GM23338 (cell line): ENCODE measurements around the gene MED13L. TPM values are rescaled to one million over a fixed set of nuclear protein-coding genes. Genes with fewer than 3 reads are reported as not detected.

Experiments
- ATAC-seq: fragments of 200-7000 bp; cut with Tn5 transposase; 3 replicates; pipeline ENCODE4 v1.9.1; 2020
- DNase-seq: peaks from one replicate; pipeline ENCODE4 v3.0.0-alpha.2; 2015; ENCODE audit warnings: low spot score
- H2AFZ ChIP-seq: fragments of 200-600 bp; sonication (generic); 2 replicates; pipeline ENCODE4 v1.8.0; 2016; ENCODE audit warnings: antibody characterized with exemption, mild to moderate bottlenecking, moderate library complexity
- H3F3A ChIP-seq: fragments of 200-600 bp; sonication (generic); replicated peaks from 2 replicates; pipeline ENCODE4 v1.8.0; 2017; ENCODE audit warnings: antibody characterized with exemption, mixed run types, low read depth
- H3K27ac ChIP-seq: fragments of 200-600 bp; sonication (generic); 2 replicates; pipeline ENCODE4 v1.6.1; 2016; ENCODE audit warnings: low read depth
- H3K27me3 ChIP-seq: fragments of 200-600 bp; sonication (generic); 2 replicates; pipeline ENCODE4 v1.8.0; 2016; ENCODE audit warnings: mild to moderate bottlenecking, mixed run types, moderate library complexity; ENCODE audit not compliant: insufficient read depth
- H3K36me3 ChIP-seq: fragments of 200-600 bp; sonication (generic); 2 replicates; pipeline ENCODE4 v1.8.0; 2016; ENCODE audit warnings: mild to moderate bottlenecking; ENCODE audit not compliant: insufficient read depth
- H3K4me1 ChIP-seq: fragments of 200-600 bp; sonication (generic); 2 replicates; pipeline ENCODE4 v1.8.0; 2016; ENCODE audit warnings: mild to moderate bottlenecking, moderate library complexity; ENCODE audit not compliant: insufficient read depth
- H3K4me2 ChIP-seq: fragments of 200-600 bp; sonication (generic); 2 replicates; pipeline ENCODE4 v1.7.1; 2017; ENCODE audit warnings: mixed run types
- H3K4me3 ChIP-seq: fragments of 200-600 bp; sonication (generic); 2 replicates; pipeline ENCODE4 v1.6.1; 2016; ENCODE audit warnings: mixed run types
- H3K79me2 ChIP-seq: fragments of 200-600 bp; sonication (generic); replicated peaks from 2 replicates; pipeline ENCODE4 v1.8.0; 2017; ENCODE audit warnings: mild to moderate bottlenecking; ENCODE audit not compliant: insufficient read depth
- H3K9me2 ChIP-seq: fragments of 200-600 bp; sonication (generic); 2 replicates; pipeline ENCODE4 v1.8.0; 2017; ENCODE audit not compliant: insufficient read depth
- H4K20me1 ChIP-seq: fragments of 200-600 bp; sonication (generic); replicated peaks from 2 replicates; pipeline ENCODE4 v1.8.0; 2017; ENCODE audit warnings: mild to moderate bottlenecking; ENCODE audit not compliant: insufficient read depth
- H3K27ac Mint-ChIP-seq: 2 replicates; pipeline ENCODE4 v1.8.0; 2020; ENCODE audit warnings: inconsistent platforms, mild to moderate bottlenecking, moderate library complexity, mixed read lengths
- H3K27me3 Mint-ChIP-seq: 3 replicates; pipeline ENCODE4 v1.8.0; 2022; ENCODE audit warnings: low read depth, mild to moderate bottlenecking, moderate library complexity, mixed read lengths, inconsistent platforms; ENCODE audit not compliant: insufficient read depth, poor library complexity
- H3K36me3 Mint-ChIP-seq: 3 replicates; pipeline ENCODE4 v1.8.0; 2021; ENCODE audit warnings: low read depth, mild to moderate bottlenecking, inconsistent platforms, moderate library complexity, mixed read lengths
- H3K4me1 Mint-ChIP-seq: 3 replicates; pipeline ENCODE4 v1.8.0; 2020; ENCODE audit warnings: mild to moderate bottlenecking, inconsistent platforms, mixed read lengths
- H3K4me3 Mint-ChIP-seq: 3 replicates; pipeline ENCODE4 v1.8.0; 2021; ENCODE audit warnings: moderate library complexity, mild to moderate bottlenecking, inconsistent platforms, mixed read lengths
- H3K9me3 Mint-ChIP-seq: 3 replicates; pipeline ENCODE4 v1.8.0; 2020; ENCODE audit warnings: moderate library complexity, mild to moderate bottlenecking, inconsistent platforms, mixed read lengths
- CREB1 ChIP-seq: fragments of 250-450 bp; sonication (Bioruptor Pico); IDR thresholded peaks from 2 replicates; pipeline ENCODE4 v1.5.0; 2020; ENCODE audit warnings: low read depth, mild to moderate bottlenecking, moderate library complexity
- EZH2 ChIP-seq: fragments of 200-600 bp; sonication (generic); IDR thresholded peaks from one replicate; pipeline ENCODE4 v1.8.0; 2017; ENCODE audit warnings: antibody characterized with exemption, mild to moderate bottlenecking, low read depth; ENCODE audit not compliant: unreplicated experiment
- EZH2phosphoT487 ChIP-seq: fragments of 200-600 bp; sonication (generic); IDR thresholded peaks from one replicate; pipeline ENCODE4 v1.8.1; 2018; ENCODE audit warnings: antibody characterized with exemption; ENCODE audit not compliant: unreplicated experiment
- JUNB ChIP-seq: IDR thresholded peaks from one replicate; pipeline ENCODE4 v1.6.1; 2016; ENCODE audit warnings: antibody characterized with exemption; ENCODE audit not compliant: unreplicated experiment
- NANOG ChIP-seq: IDR thresholded peaks from 2 replicates; pipeline ENCODE4 v1.6.1; 2016; ENCODE audit warnings: antibody characterized with exemption, borderline replicate concordance
- POLR2AphosphoS5 ChIP-seq: IDR thresholded peaks from 2 replicates; pipeline ENCODE4 v1.6.1; 2016; ENCODE audit warnings: antibody characterized with exemption, low read depth
- STAT1 ChIP-seq: IDR thresholded peaks from one replicate; pipeline ENCODE4 v1.6.1; 2016; ENCODE audit warnings: antibody characterized with exemption; ENCODE audit not compliant: unreplicated experiment
- ZNF114 ChIP-seq: fragments of 250-450 bp; sonication (Bioruptor Pico); IDR thresholded peaks from 2 replicates; pipeline ENCODE4 v1.5.0; 2020; ENCODE audit warnings: mild to moderate bottlenecking, moderate library complexity
- ZNF331 ChIP-seq: fragments of 250-450 bp; sonication (Bioruptor Pico); IDR thresholded peaks from 2 replicates; pipeline ENCODE4 v1.5.0; 2020; ENCODE audit warnings: low read depth, mild to moderate bottlenecking, moderate library complexity
- ZNF462 ChIP-seq: fragments of 250-450 bp; sonication (Bioruptor Pico); IDR thresholded peaks from 2 replicates; pipeline ENCODE4 v1.5.0; 2020; ENCODE audit warnings: mild to moderate bottlenecking, moderate library complexity
- polyA plus RNA-seq: library from polyadenylated mRNA; unstranded; fragments of >200 nt; fragmentation: Nextera tagmentation; extraction: Ambion mirVana; gene quantifications from 2 replicates; pipeline ENCODE4 v1.2.1, GENCODE V29; 2016
- total RNA-seq: library from RNA; depleted of rRNA; stranded (reverse); fragments of >200 nt; shearing (Covaris generic); gene quantifications from 2 replicates; pipeline ENCODE4 v1.2.3, GENCODE V29; 2014
- TF ChIP-seq, protein P1 (sequence below): IDR thresholded peaks from 2 replicates; pipeline ENCODE4 v1.6.1; 2016; ENCODE audit warnings: antibody characterized with exemption
- TF ChIP-seq, protein P2 (sequence below), 2 experiments: fragments of 200-600 bp in 1 of 2; sonication (generic) in 1 of 2; conservative IDR thresholded peaks; 2 replicates each; pipeline versions ENCODE4 v1.5.1 to v1.6.1; 2016 to 2017; ENCODE audit warnings: antibody characterized with exemption in 2 of 2, low read depth in 2 of 2, mild to moderate bottlenecking in 2 of 2, moderate library complexity in 1 of 2
- TF ChIP-seq, protein P3 (sequence below): IDR thresholded peaks from one replicate; pipeline ENCODE4 v1.6.1; 2018; ENCODE audit warnings: antibody characterized with exemption; ENCODE audit not compliant: unreplicated experiment

Gene MED13L
- total and polyA plus RNA-seq, 2 experiments from 2014 or later = 20.9 to 73.6 TPM

GRCh38 chr12:116087962-116088361, 189.5 kb downstream of the MED13L start:
- H3K27me3 ChIP-seq = no peaks in the 10 kb centered on the region
- Mint-ChIP-seq H3K27me3 (no peaks in the 10 kb centered on the region), H3K36me3 (no peaks in the 10 kb centered on the region), H3K9me3 (no peaks in the 10 kb centered on the region), H3K4me3 (no peak overlapping the region), H3K27ac (peak overlapping the region; percentile 22; the same call in 1 of the 2 replicates), H3K4me1 (peaks cover 18% of the 10 kb centered on the region)
- peaks cover 41% of the 10 kb centered on the region for H3K79me2 ChIP-seq
- peaks cover 13% of the 10 kb centered on the region for H3K4me1 ChIP-seq
- DNase-seq (no peak), ATAC-seq (no peak)
- no peaks in the 10 kb centered on the region for H3K9me2 ChIP-seq
- TF ChIP-seq CREB1 (CRISPR knock-in tag) = no peak
- no peak for TF ChIP-seq ZNF462 (CRISPR knock-in tag)
- no peak for TF ChIP-seq POLR2AphosphoS5
- TF ChIP-seq ZNF331 (CRISPR knock-in tag) = no peak
- TF ChIP-seq NANOG = no peak
- TF ChIP-seq, protein P1, sequence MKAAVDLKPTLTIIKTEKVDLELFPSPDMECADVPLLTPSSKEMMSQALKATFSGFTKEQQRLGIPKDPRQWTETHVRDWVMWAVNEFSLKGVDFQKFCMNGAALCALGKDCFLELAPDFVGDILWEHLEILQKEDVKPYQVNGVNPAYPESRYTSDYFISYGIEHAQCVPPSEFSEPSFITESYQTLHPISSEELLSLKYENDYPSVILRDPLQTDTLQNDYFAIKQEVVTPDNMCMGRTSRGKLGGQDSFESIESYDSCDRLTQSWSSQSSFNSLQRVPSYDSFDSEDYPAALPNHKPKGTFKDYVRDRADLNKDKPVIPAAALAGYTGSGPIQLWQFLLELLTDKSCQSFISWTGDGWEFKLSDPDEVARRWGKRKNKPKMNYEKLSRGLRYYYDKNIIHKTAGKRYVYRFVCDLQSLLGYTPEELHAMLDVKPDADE = no peak
- TF ChIP-seq, protein P2, sequence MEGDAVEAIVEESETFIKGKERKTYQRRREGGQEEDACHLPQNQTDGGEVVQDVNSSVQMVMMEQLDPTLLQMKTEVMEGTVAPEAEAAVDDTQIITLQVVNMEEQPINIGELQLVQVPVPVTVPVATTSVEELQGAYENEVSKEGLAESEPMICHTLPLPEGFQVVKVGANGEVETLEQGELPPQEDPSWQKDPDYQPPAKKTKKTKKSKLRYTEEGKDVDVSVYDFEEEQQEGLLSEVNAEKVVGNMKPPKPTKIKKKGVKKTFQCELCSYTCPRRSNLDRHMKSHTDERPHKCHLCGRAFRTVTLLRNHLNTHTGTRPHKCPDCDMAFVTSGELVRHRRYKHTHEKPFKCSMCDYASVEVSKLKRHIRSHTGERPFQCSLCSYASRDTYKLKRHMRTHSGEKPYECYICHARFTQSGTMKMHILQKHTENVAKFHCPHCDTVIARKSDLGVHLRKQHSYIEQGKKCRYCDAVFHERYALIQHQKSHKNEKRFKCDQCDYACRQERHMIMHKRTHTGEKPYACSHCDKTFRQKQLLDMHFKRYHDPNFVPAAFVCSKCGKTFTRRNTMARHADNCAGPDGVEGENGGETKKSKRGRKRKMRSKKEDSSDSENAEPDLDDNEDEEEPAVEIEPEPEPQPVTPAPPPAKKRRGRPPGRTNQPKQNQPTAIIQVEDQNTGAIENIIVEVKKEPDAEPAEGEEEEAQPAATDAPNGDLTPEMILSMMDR (conservative IDR thresholded peaks at IDR 0.05; ENCODE audit: low read depth in 2 of 2) = no peak
- TF ChIP-seq EZH2phosphoT487 = no peak
- no peak for TF ChIP-seq STAT1
- TF ChIP-seq, protein P3, sequence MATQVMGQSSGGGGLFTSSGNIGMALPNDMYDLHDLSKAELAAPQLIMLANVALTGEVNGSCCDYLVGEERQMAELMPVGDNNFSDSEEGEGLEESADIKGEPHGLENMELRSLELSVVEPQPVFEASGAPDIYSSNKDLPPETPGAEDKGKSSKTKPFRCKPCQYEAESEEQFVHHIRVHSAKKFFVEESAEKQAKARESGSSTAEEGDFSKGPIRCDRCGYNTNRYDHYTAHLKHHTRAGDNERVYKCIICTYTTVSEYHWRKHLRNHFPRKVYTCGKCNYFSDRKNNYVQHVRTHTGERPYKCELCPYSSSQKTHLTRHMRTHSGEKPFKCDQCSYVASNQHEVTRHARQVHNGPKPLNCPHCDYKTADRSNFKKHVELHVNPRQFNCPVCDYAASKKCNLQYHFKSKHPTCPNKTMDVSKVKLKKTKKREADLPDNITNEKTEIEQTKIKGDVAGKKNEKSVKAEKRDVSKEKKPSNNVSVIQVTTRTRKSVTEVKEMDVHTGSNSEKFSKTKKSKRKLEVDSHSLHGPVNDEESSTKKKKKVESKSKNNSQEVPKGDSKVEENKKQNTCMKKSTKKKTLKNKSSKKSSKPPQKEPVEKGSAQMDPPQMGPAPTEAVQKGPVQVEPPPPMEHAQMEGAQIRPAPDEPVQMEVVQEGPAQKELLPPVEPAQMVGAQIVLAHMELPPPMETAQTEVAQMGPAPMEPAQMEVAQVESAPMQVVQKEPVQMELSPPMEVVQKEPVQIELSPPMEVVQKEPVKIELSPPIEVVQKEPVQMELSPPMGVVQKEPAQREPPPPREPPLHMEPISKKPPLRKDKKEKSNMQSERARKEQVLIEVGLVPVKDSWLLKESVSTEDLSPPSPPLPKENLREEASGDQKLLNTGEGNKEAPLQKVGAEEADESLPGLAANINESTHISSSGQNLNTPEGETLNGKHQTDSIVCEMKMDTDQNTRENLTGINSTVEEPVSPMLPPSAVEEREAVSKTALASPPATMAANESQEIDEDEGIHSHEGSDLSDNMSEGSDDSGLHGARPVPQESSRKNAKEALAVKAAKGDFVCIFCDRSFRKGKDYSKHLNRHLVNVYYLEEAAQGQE = no peak
- no peak for TF ChIP-seq EZH2
- TF ChIP-seq JUNB = no peak
- TF ChIP-seq ZNF114 (CRISPR knock-in tag) = no peak
- H3K36me3 ChIP-seq = no peaks in the 10 kb centered on the region
- no peak overlapping the region for H3K4me3 ChIP-seq
- no peak overlapping the region for H2AFZ ChIP-seq
- H3K27ac ChIP-seq = no peak overlapping the region
- peaks cover 5% of the 10 kb centered on the region; the same call in 1 of the 2 replicates for H4K20me1 ChIP-seq
- H3F3A ChIP-seq = no peaks in the 10 kb centered on the region
- peak overlapping the region; percentile 42; the same call in 1 of the 2 replicates for H3K4me2 ChIP-seq
